ENCODE results near the gene MRPL22.

DNA sequence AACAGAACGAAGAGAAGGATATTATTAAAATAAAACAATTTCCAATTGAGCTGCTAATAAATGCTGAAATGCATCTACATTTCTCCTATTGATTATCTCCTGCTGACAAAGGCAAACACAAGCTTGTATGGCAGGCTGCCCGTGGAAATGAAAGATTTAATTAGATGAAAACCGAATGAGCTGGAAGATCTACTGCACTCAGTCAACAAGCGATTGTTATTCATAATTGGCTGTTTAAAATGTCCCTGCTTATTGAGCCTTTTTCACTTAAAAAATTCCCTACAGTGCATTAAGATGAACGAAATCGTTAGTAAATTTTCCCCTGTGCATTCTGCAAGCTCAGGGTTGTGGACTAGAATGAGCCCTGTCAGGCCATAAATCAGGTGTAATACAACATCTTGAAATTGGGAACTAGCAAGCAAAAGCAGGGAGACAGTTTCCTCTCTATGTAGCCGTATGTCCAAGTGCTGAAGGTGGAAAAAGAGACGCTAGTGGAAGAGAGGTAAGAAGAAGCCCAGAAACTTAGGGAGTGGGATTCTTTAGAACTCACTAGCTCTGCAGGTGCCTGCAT lies 44.2 kb downstream of the MRPL22 start:
- TF ChIP-seq, protein P1, sequence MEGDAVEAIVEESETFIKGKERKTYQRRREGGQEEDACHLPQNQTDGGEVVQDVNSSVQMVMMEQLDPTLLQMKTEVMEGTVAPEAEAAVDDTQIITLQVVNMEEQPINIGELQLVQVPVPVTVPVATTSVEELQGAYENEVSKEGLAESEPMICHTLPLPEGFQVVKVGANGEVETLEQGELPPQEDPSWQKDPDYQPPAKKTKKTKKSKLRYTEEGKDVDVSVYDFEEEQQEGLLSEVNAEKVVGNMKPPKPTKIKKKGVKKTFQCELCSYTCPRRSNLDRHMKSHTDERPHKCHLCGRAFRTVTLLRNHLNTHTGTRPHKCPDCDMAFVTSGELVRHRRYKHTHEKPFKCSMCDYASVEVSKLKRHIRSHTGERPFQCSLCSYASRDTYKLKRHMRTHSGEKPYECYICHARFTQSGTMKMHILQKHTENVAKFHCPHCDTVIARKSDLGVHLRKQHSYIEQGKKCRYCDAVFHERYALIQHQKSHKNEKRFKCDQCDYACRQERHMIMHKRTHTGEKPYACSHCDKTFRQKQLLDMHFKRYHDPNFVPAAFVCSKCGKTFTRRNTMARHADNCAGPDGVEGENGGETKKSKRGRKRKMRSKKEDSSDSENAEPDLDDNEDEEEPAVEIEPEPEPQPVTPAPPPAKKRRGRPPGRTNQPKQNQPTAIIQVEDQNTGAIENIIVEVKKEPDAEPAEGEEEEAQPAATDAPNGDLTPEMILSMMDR (IDR thresholded peaks at IDR 0.05) = no peak
- no peak for TF ChIP-seq POLR2A (IDR thresholded peaks at IDR 0.05)
